ENCODE measurements around the gene C1QTNF8.

The C1QTNF8 gene

GRCh38 chr16:1117926-1118325, 21.9 kb upstream of the C1QTNF8 start:
- H4K91ac ChIP-seq (ENCODE audit: low read depth, low read length, poor library complexity) = no peak overlapping the region
- H2BK5ac ChIP-seq (ENCODE audit: low read length) = no peak overlapping the region
- no peaks in the 10 kb centered on the region for H3K9me3 ChIP-seq (replicated peaks in 1 of 2; ENCODE audit: control insufficient read depth in 2 of 2, insufficient read depth in 1 of 2, low read depth in 1 of 2, low read length in 2 of 2)
- H2AFZ ChIP-seq (ENCODE audit: low read length) = no peak overlapping the region
- H2BK15ac ChIP-seq (ENCODE audit: low read length) = peak overlapping the region; percentile 81
- H2AK5ac ChIP-seq (ENCODE audit: low read depth, low read length) = peak overlapping the region; percentile 86
- no peak overlapping the region for H3K4ac ChIP-seq (ENCODE audit: low read length)
- peak overlapping the region; percentile 11 for H3K18ac ChIP-seq (ENCODE audit: low read length)
- H3K14ac ChIP-seq (ENCODE audit: low read length) = no peak overlapping the region
- H3K9ac ChIP-seq (ENCODE audit: low read depth, low read length, poor library complexity) = no peak overlapping the region
- H2BK12ac ChIP-seq (ENCODE audit: low read length) = no peak overlapping the region
- H3K36me3 ChIP-seq (replicated peaks in 1 of 2; ENCODE audit: control insufficient read depth in 2 of 2, insufficient read depth in 2 of 2, low read length in 2 of 2) = no peaks in the 10 kb centered on the region
- H3K23ac ChIP-seq (ENCODE audit: low read depth, low read length, poor library complexity) = peak overlapping the region; percentile 16
- no peak overlapping the region for H3K27ac ChIP-seq (replicated peaks; ENCODE audit: low read length)
- peaks cover 6 to 19% of the 10 kb centered on the region in 2 donors for H3K4me1 ChIP-seq (ENCODE audit: control insufficient read depth in 2 of 2, insufficient read depth in 1 of 2, low read depth in 1 of 2, low read length in 2 of 2)
- WGBS, 2 donors (ENCODE audit: extremely low coverage in 2 of 2, insufficient read length in 2 of 2, insufficient replicate concordance in 1 of 2) = no CpG with 5 or more reads among the region's 19 CpGs
- no peak overlapping the region for H3K4me3 ChIP-seq (ENCODE audit: low read length in 2 of 2)
- no peaks in the 10 kb centered on the region for H3K79me1 ChIP-seq (ENCODE audit: low read depth, low read length)
- H3K27me3 ChIP-seq (ENCODE audit: control insufficient read depth in 3 of 3, insufficient read depth in 3 of 3, low read depth in 1 of 3, low read length in 3 of 3) = peaks cover 0 to 44% (median 0%) of the 10 kb centered on the region in 3 experiments
- H4K8ac ChIP-seq (ENCODE audit: low read depth, low read length) = no peak overlapping the region
- no peak overlapping the region for H3K4me2 ChIP-seq (ENCODE audit: insufficient read depth, low read length, poor library complexity, severe bottlenecking)
- no peak overlapping the region for H2BK120ac ChIP-seq (ENCODE audit: low read depth, low read length)
- no peak for DNase-seq (ENCODE audit: low spot score)

- Histone ChIP-seq H2BK15ac (ENCODE audit: low read length) (peak overlapping the region; percentile 85), H3K4me1 (ENCODE audit: control insufficient read depth in 2 of 2, insufficient read depth in 1 of 2, low read depth in 1 of 2, low read length in 2 of 2) (peaks cover 8 to 19% of the 10 kb centered on the region in 2 donors), H3K23ac (ENCODE audit: low read depth, low read length, poor library complexity) (no peak overlapping the region), H3K9ac (ENCODE audit: low read depth, low read length, poor library complexity) (peak overlapping the region; percentile 70), H2BK12ac (ENCODE audit: low read length) (peak overlapping the region; percentile 88), H4K91ac (ENCODE audit: low read depth, low read length, poor library complexity) (no peak overlapping the region), H3K4me3 (ENCODE audit: low read length in 2 of 2) (no peak overlapping the region), H3K79me1 (ENCODE audit: low read depth, low read length) (no peaks in the 10 kb centered on the region), H3K27ac (replicated peaks; ENCODE audit: low read length) (no peak overlapping the region), H3K4me2 (ENCODE audit: insufficient read depth, low read length, poor library complexity, severe bottlenecking) (no peak overlapping the region), H2BK120ac (ENCODE audit: low read depth, low read length) (no peak overlapping the region), H2BK5ac (ENCODE audit: low read length) (no peak overlapping the region), H3K14ac (ENCODE audit: low read length) (peak overlapping the region; percentile 17), H3K18ac (ENCODE audit: low read length) (peak overlapping the region; percentile 74), H2AFZ (ENCODE audit: low read length) (peak overlapping the region; percentile 21), H3K9me3 (replicated peaks in 1 of 2; ENCODE audit: control insufficient read depth in 2 of 2, insufficient read depth in 1 of 2, low read depth in 1 of 2, low read length in 2 of 2) (no peaks in the 10 kb centered on the region), H3K27me3 (ENCODE audit: control insufficient read depth in 3 of 3, insufficient read depth in 3 of 3, low read depth in 1 of 3, low read length in 3 of 3) (peaks cover 0 to 44% (median 0%) of the 10 kb centered on the region in 3 experiments), H2AK5ac (ENCODE audit: low read depth, low read length) (peak overlapping the region; percentile 99), H3K4ac (ENCODE audit: low read length) (peak overlapping the region; percentile 76), H3K36me3 (replicated peaks in 1 of 2; ENCODE audit: control insufficient read depth in 2 of 2, insufficient read depth in 2 of 2, low read length in 2 of 2) (no peaks in the 10 kb centered on the region), H4K8ac (ENCODE audit: low read depth, low read length) (no peak overlapping the region)
- no peak for DNase-seq (ENCODE audit: low spot score)
- no CpG with 5 or more reads among the region's 34 CpGs for WGBS, 2 donors (ENCODE audit: extremely low coverage in 2 of 2, insufficient read length in 2 of 2, insufficient replicate concordance in 1 of 2)
These were observed 21.3 kb upstream of the C1QTNF8 start for GRCh38 chr16:1117176-1117900.

- peaks cover 0 to 46% (median 0%) of the 10 kb centered on the region in 3 experiments for H3K27me3 ChIP-seq (ENCODE audit: control insufficient read depth in 3 of 3, insufficient read depth in 3 of 3, low read depth in 1 of 3, low read length in 3 of 3)
These were observed 20.6 kb upstream of the C1QTNF8 start for GRCh38 chr16:1116693-1117077.

GRCh38 chr16:1113889-1114526, 18.0 kb upstream of the C1QTNF8 start:
- Histone ChIP-seq H3K79me1 (ENCODE audit: low read depth, low read length) (no peaks in the 10 kb centered on the region), H3K14ac (ENCODE audit: low read length) (no peak overlapping the region)
- WGBS, 2 donors (ENCODE audit: extremely low coverage in 2 of 2, insufficient read length in 2 of 2, insufficient replicate concordance in 1 of 2) = no CpG with 5 or more reads among the region's 15 CpGs

More at GRCh38 chr16:1116693-1117077, 20.6 kb upstream of the C1QTNF8 start:
- Histone ChIP-seq H3K23ac (ENCODE audit: low read depth, low read length, poor library complexity) (no peak overlapping the region), H2BK12ac (ENCODE audit: low read length) (peak overlapping the region; percentile 88), H3K9me3 (replicated peaks in 1 of 2; ENCODE audit: control insufficient read depth in 2 of 2, insufficient read depth in 1 of 2, low read depth in 1 of 2, low read length in 2 of 2) (no peaks in the 10 kb centered on the region), H2BK15ac (ENCODE audit: low read length) (peak overlapping the region; percentile 85), H4K8ac (ENCODE audit: low read depth, low read length) (no peak overlapping the region), H4K91ac (ENCODE audit: low read depth, low read length, poor library complexity) (no peak overlapping the region), H3K79me1 (ENCODE audit: low read depth, low read length) (no peaks in the 10 kb centered on the region), H2BK5ac (ENCODE audit: low read length) (no peak overlapping the region), H3K4me2 (ENCODE audit: insufficient read depth, low read length, poor library complexity, severe bottlenecking) (no peak overlapping the region), H3K18ac (ENCODE audit: low read length) (peak overlapping the region; percentile 74), H3K4me3 (ENCODE audit: low read length in 2 of 2) (no peak overlapping the region), H3K9ac (ENCODE audit: low read depth, low read length, poor library complexity) (no peak overlapping the region), H3K14ac (ENCODE audit: low read length) (peak overlapping the region; percentile 56), H3K4me1 (ENCODE audit: control insufficient read depth in 2 of 2, insufficient read depth in 1 of 2, low read depth in 1 of 2, low read length in 2 of 2) (peaks cover 8 to 15% of the 10 kb centered on the region in 2 donors), H2BK120ac (ENCODE audit: low read depth, low read length) (no peak overlapping the region), H3K36me3 (replicated peaks in 1 of 2; ENCODE audit: control insufficient read depth in 2 of 2, insufficient read depth in 2 of 2, low read length in 2 of 2) (no peaks in the 10 kb centered on the region), H2AK5ac (ENCODE audit: low read depth, low read length) (peak overlapping the region; percentile 99), H3K4ac (ENCODE audit: low read length) (peak overlapping the region; percentile 76), H3K27ac (replicated peaks; ENCODE audit: low read length) (no peak overlapping the region), H2AFZ (ENCODE audit: low read length) (no peak overlapping the region)
- no CpG with 5 or more reads among the region's 16 CpGs for WGBS, 2 donors (ENCODE audit: extremely low coverage in 2 of 2, insufficient read length in 2 of 2, insufficient replicate concordance in 1 of 2)
- no peak for DNase-seq (ENCODE audit: low spot score)

More at GRCh38 chr16:1113889-1114526, 18.0 kb upstream of the C1QTNF8 start:
- Histone ChIP-seq H3K9me3 (replicated peaks in 1 of 2; ENCODE audit: control insufficient read depth in 2 of 2, insufficient read depth in 1 of 2, low read depth in 1 of 2, low read length in 2 of 2) (no peaks in the 10 kb centered on the region), H3K4me2 (ENCODE audit: insufficient read depth, low read length, poor library complexity, severe bottlenecking) (no peak overlapping the region), H2BK5ac (ENCODE audit: low read length) (no peak overlapping the region), H3K4ac (ENCODE audit: low read length) (no peak overlapping the region), H2AFZ (ENCODE audit: low read length) (no peak overlapping the region), H2BK12ac (ENCODE audit: low read length) (no peak overlapping the region), H3K4me3 (ENCODE audit: low read length in 2 of 2) (no peak overlapping the region), H3K27me3 (ENCODE audit: control insufficient read depth in 3 of 3, insufficient read depth in 3 of 3, low read depth in 1 of 3, low read length in 3 of 3) (peaks cover 0 to 60% (median 0%) of the 10 kb centered on the region in 3 experiments), H2BK15ac (ENCODE audit: low read length) (no peak overlapping the region), H3K36me3 (replicated peaks in 1 of 2; ENCODE audit: control insufficient read depth in 2 of 2, insufficient read depth in 2 of 2, low read length in 2 of 2) (no peaks in the 10 kb centered on the region), H3K23ac (ENCODE audit: low read depth, low read length, poor library complexity) (no peak overlapping the region), H2BK120ac (ENCODE audit: low read depth, low read length) (no peak overlapping the region), H4K91ac (ENCODE audit: low read depth, low read length, poor library complexity) (no peak overlapping the region), H3K9ac (ENCODE audit: low read depth, low read length, poor library complexity) (no peak overlapping the region), H4K8ac (ENCODE audit: low read depth, low read length) (no peak overlapping the region), H3K18ac (ENCODE audit: low read length) (peak overlapping the region; percentile 57), H2AK5ac (ENCODE audit: low read depth, low read length) (peak overlapping the region; percentile 61), H3K4me1 (ENCODE audit: control insufficient read depth in 2 of 2, insufficient read depth in 1 of 2, low read depth in 1 of 2, low read length in 2 of 2) (peaks cover 2% of the 10 kb centered on the region in 2 donors), H3K27ac (replicated peaks; ENCODE audit: low read length) (no peak overlapping the region)
- no peak for DNase-seq (ENCODE audit: low spot score)

Measured in neuronal stem cell (in vitro differentiated cells).